Mesenteric fat pad (tissue), 1 donor: ENCODE measurements around the gene CATSPERD. TPM values are rescaled to one million over a fixed set of nuclear protein-coding genes. Genes with fewer than 3 reads are reported as not detected.
A peak's percentile ranks its signal among the peaks of the same experiment; 100 is the strongest.

Source experiments
- DNase-seq: peaks from one replicate; pipeline ENCODE4 v3.0.0-alpha.2; 2020; ENCODE audit warnings: low spot score
- total RNA-seq: library from RNA; stranded (reverse); fragmentation: NEBNext Ultra II Directional; extraction: Animal tissue kit (Norgen Biotek cat#: 25700); gene quantifications from one replicate; pipeline ENCODE4 v1.2.1, GENCODE V29; 2021
- donor health status: DM: yes; HTN: yes; CAD: no.

The CATSPERD gene
- total RNA-seq, 1 donor from 2014 or later = not detected

GRCh38 chr19:5803752-5804515 is 83.5 kb downstream of the CATSPERD start:
- peak; percentile 94 for DNase-seq

- DNase-seq = no peak
Observed at GRCh38 chr19:5804516-5805461, 84.4 kb downstream of the CATSPERD start, which contains the start of gene NRTN. Gene NRTN (plus strand): TSS chr19:5805067. CDS start chr19:5824166, 19,099 bp downstream.

- DNase-seq = no peak
Observed at GRCh38 chr19:5805462-5806132, 85.2 kb downstream of the CATSPERD start.

GRCh38 chr19:5806133-5806489 is 85.7 kb downstream of the CATSPERD start:
- DNase-seq = no peak

GRCh38 chr19:5806905-5807304 is 86.5 kb downstream of the CATSPERD start:
- DNase-seq = no peak

GRCh38 chr19:5808120-5808816 is 87.8 kb downstream of the CATSPERD start:
- DNase-seq = no peak

- no peak for DNase-seq
Observed at GRCh38 chr19:5809053-5809452, 88.6 kb downstream of the CATSPERD start.

GRCh38 chr19:5809469-5809868 is 89.0 kb downstream of the CATSPERD start:
- no peak for DNase-seq

GRCh38 chr19:5811117-5811516 is 90.7 kb downstream of the CATSPERD start:
- no peak for DNase-seq

GRCh38 chr19:5814123-5814851 is 93.8 kb downstream of the CATSPERD start:
- DNase-seq = no peak

- no peak for DNase-seq
Observed at GRCh38 chr19:5814852-5815246, 94.4 kb downstream of the CATSPERD start.

- DNase-seq = no peak
Observed at GRCh38 chr19:5817218-5817617, 96.8 kb downstream of the CATSPERD start.

- no peak for DNase-seq
Observed at GRCh38 chr19:5818594-5818993, 98.2 kb downstream of the CATSPERD start.

- no peak for DNase-seq
Observed at GRCh38 chr19:5820785-5821184, 100.3 kb downstream of the CATSPERD start.

- DNase-seq = no peak
Observed at GRCh38 chr19:5821521-5822180, 101.2 kb downstream of the CATSPERD start.

- no peak for DNase-seq
Observed at GRCh38 chr19:5822181-5822844, 101.9 kb downstream of the CATSPERD start.

- DNase-seq = no peak
Observed at GRCh38 chr19:5823579-5824281, 103.3 kb downstream of the CATSPERD start.

- DNase-seq = no peak
Observed at GRCh38 chr19:5824751-5825150, 104.3 kb downstream of the CATSPERD start.

GRCh38 chr19:5825178-5825577 is 104.7 kb downstream of the CATSPERD start:
- DNase-seq = no peak
